Coronary artery (tissue), 2 donors: Measurements from ENCODE around the gene NUBP2.

ENCODE experiments used
- DNase-seq: peaks from one replicate; pipeline ENCODE4 v3.0.0-alpha.2; 2017; ENCODE audit warnings: low spot score
- H3K27ac ChIP-seq, 2 donors: fragments of 200-600 bp; sonication (generic); one replicate each; pipeline ENCODE4 v1.5.1; 2016 to 2019
- H3K4me3 ChIP-seq: fragments of 200-600 bp; sonication (generic); 2 replicates; pipeline ENCODE4 v1.5.1; 2016; ENCODE audit warnings: mild to moderate bottlenecking, moderate library complexity
- TF ChIP-seq, protein P1 (sequence below): fragments of 200-600 bp; sonication (generic); IDR thresholded peaks from one replicate; pipeline ENCODE4 v1.5.1; 2019; ENCODE audit warnings: antibody characterized with exemption

The NUBP2 gene

GRCh38 chr16:1743376-1744337, 39.1 kb upstream of the NUBP2 start:
- Histone ChIP-seq H3K27ac (no peak overlapping the region), H3K4me3 (no peak overlapping the region)
- TF ChIP-seq, protein P1, sequence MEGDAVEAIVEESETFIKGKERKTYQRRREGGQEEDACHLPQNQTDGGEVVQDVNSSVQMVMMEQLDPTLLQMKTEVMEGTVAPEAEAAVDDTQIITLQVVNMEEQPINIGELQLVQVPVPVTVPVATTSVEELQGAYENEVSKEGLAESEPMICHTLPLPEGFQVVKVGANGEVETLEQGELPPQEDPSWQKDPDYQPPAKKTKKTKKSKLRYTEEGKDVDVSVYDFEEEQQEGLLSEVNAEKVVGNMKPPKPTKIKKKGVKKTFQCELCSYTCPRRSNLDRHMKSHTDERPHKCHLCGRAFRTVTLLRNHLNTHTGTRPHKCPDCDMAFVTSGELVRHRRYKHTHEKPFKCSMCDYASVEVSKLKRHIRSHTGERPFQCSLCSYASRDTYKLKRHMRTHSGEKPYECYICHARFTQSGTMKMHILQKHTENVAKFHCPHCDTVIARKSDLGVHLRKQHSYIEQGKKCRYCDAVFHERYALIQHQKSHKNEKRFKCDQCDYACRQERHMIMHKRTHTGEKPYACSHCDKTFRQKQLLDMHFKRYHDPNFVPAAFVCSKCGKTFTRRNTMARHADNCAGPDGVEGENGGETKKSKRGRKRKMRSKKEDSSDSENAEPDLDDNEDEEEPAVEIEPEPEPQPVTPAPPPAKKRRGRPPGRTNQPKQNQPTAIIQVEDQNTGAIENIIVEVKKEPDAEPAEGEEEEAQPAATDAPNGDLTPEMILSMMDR, result no peak
- no peak for DNase-seq

GRCh38 chr16:1744338-1744840, 38.4 kb upstream of the NUBP2 start:
- H3K4me3 ChIP-seq, result no peak overlapping the region
- no peak for DNase-seq
- no peak overlapping the region for H3K27ac ChIP-seq
- TF ChIP-seq, protein P1, result no peak

GRCh38 chr16:1745181-1745899, 37.4 kb upstream of the NUBP2 start:
- DNase-seq, result no peak
- Histone ChIP-seq H3K4me3 (no peak overlapping the region), H3K27ac (no peak overlapping the region)
- TF ChIP-seq, protein P1, result no peak

GRCh38 chr16:1745900-1746692, 36.7 kb upstream of the NUBP2 start:
- H3K27ac ChIP-seq, result no peak overlapping the region
- no peak for DNase-seq
- TF ChIP-seq, protein P1, result no peak
- no peak overlapping the region for H3K4me3 ChIP-seq

GRCh38 chr16:1746693-1747195, 36.0 kb upstream of the NUBP2 start:
- H3K27ac ChIP-seq, result no peak overlapping the region
- TF ChIP-seq, protein P1, result no peak
- DNase-seq, result no peak
- H3K4me3 ChIP-seq, result no peak overlapping the region

- DNase-seq, result no peak
- H3K4me3 ChIP-seq, result no peak overlapping the region
- TF ChIP-seq, protein P1, result no peak
- no peak overlapping the region for H3K27ac ChIP-seq
These were observed 34.8 kb upstream of the NUBP2 start for GRCh38 chr16:1747934-1748333.
